22Rv1 (cell line): ENCODE data around the gene PPP1R14B.

ENCODE experiments used
- ZFX ChIP-seq: fragments of 450-650 bp; IDR thresholded peaks from 2 replicates; pipeline ENCODE4 v1.6.1; 2017; ENCODE audit warnings: antibody characterized with exemption, borderline replicate concordance
- TF ChIP-seq, protein P1 (sequence below): fragments of 450-650 bp; IDR thresholded peaks from 2 replicates; pipeline ENCODE4 v1.5.1; 2017; ENCODE audit warnings: mild to moderate bottlenecking

GRCh38 chr11:64209563-64209843 lies 37.2 kb downstream of the PPP1R14B start:
- TF ChIP-seq, protein P1, sequence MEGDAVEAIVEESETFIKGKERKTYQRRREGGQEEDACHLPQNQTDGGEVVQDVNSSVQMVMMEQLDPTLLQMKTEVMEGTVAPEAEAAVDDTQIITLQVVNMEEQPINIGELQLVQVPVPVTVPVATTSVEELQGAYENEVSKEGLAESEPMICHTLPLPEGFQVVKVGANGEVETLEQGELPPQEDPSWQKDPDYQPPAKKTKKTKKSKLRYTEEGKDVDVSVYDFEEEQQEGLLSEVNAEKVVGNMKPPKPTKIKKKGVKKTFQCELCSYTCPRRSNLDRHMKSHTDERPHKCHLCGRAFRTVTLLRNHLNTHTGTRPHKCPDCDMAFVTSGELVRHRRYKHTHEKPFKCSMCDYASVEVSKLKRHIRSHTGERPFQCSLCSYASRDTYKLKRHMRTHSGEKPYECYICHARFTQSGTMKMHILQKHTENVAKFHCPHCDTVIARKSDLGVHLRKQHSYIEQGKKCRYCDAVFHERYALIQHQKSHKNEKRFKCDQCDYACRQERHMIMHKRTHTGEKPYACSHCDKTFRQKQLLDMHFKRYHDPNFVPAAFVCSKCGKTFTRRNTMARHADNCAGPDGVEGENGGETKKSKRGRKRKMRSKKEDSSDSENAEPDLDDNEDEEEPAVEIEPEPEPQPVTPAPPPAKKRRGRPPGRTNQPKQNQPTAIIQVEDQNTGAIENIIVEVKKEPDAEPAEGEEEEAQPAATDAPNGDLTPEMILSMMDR: no peak
- no peak for TF ChIP-seq ZFX
